KBM-7 (cell line): ENCODE data around the gene PRKCE.
A peak's percentile ranks its signal among the peaks of the same experiment; 100 is the strongest.

Experiments
- DNase-seq: peaks from one replicate; pipeline ENCODE4 v3.0.0-alpha.2; 2015
- in situ Hi-C: fragments of 300-500 bp; cut with MboI; formaldehyde crosslinking; loops from 2 replicates; pipeline ENCODE4 v1.14.3; 2020; ENCODE audit warnings: low sequenced_read_pairs, low pct_unique_long_range_greater_than_20kb, mixed read lengths

The PRKCE gene

DNA sequence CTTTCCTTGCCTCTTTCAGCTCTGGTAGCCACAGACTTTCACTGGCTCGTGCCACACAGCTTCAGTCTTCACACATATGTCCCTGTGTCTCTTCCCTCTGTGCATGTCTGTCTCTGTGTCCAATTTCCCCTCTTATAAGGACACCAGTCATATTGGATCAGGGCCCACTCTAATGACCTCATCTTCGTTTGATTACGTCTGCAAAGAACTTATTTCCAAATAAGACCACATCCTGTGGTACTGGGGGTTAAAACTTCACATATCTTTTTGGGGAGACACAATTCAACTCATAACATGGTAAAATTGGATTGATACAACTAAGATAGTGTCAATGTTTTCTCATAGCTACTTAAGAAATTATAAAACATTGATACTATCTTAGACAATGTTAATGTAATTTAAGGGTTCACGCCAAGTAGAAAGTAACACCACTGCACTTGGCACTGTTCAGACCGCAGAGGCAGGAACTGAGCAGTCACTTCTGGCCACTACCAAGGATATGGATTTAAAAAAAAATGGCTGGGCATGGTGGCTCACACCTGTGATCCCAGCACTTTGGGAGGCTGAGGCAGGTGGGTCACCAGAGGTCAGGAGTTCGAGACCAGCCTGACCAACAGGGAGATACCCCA is 526.1 kb downstream of the PRKCE start:
- in situ Hi-C loops, result no loop called here
- DNase-seq, result no peak

DNA sequence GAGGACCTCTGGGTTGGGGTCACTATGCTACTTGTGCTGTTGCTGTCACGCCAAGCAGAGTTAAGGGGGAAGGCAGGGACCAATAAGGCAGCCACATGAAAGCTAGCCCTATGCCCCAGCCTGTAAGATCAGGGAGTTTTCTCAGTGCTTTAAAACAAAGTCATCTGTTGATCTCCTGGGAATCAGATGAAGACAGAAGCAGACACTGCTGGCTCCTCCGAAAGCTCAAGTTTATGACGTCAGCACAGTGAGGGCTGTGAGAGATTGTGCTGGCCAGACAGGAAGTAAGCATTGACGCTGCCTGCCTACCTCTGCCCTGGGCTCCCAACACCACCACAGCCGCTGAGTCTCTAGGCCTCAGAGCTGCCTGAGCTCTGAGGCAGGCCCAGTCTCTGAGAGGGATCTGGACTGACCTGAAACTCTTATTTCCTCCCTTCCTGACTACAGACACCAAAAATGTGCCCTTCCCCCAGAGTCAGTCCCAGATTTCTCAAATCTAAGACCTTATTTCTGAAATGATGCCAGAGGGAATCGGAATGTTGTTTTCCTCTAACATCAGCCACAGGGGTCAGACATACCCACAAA is 527.7 kb downstream of the PRKCE start:
- in situ Hi-C loops, result no loop called here
- no peak for DNase-seq

DNA sequence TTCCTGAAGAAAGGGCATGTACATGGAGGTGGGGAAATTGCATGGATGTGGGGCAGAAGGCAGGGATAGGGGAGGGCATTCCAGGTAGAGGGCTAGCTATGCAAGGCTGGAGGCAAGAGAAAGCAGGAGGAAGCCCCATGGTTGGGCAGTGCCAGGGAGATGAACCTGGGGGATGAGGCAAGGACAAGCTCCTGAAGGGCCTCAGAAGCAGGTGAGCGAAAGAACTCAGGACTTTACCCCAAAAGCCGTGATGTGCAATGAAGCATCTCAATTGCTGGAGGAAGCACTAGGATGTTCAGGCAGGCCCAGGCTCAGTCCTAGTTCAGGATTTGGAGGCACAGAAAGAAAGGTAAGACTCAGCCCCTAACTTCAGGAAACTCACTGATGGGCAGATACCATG is 528.7 kb downstream of the PRKCE start:
- no peak for DNase-seq
- in situ Hi-C loops, result no loop called here

DNA sequence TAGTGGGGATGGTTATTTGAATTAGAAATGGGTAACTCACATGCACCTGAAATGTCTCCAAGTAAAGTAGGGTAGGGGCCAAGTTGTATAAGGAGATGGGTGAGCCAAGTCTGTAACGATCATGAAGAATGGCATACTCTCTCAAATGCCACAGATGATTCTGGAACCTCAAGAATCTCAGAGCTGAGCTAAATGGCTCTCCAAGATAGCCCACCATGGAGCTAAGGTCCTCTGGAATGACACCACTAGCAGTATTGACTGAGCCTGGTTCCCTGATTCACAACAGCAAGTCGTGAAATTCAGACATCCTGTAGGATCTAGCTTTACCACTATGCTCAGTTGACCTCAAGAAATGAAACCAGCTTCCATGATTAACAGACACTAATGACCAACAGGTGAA is 529.8 kb downstream of the PRKCE start:
- in situ Hi-C loops, result no loop called here
- no peak for DNase-seq

DNA sequence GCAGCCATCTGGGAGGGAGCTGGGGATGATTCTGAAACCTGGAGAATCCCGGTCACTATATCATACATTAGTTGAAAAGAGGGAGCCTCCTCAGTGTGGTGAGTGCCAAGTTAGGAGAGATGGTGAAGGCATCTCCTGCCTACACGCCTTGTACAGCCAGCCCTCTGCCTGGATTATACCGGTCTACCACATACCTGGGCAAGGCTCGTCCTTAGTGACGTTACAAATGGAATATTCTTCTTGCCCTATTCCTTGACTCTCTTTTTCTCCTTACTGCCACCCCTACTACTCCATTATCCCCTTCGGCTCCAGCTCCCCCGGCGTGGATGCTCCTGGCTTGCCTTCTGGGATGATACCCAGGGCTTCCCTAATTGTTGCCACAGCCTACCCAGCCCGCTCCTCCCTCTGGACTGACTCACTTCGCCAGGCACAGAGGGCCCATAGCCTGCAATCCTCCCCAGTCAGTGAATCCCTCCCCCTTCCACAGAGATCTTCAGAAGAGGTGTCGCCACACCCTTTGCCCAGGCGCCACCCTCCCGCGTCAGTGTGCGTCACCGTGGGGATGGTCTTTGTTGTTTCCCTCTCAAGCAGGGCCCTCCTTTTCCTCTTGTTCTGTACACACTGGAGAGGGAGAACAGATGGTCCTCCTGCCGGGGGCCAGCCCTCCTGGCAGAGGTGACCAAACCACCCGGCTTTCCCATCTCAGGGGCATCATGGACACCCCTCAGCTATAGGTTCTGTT is 530.5 kb downstream of the PRKCE start:
- in situ Hi-C loops, result no loop called here
- no peak for DNase-seq

DNA sequence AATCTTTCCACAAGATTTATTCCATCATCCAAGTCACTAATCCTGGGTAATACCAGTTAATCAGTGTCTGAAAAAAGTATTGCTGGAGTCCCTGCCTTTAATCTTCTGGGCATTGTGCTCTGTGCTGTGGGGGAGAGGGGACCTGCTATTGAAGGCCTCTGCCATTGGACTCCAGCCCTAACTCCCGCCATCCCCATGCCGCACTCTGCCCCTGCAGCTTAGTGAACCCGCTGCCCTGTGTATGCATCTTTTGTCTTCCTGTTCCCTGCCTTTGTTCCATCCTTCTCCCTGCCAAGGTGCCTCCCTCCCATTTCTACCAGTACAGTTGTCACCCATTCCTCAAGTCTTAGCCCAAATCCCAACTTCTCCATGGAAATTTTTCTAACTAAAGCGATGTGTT is 532.0 kb downstream of the PRKCE start:
- in situ Hi-C loops, result no loop called here
- no peak for DNase-seq

DNA sequence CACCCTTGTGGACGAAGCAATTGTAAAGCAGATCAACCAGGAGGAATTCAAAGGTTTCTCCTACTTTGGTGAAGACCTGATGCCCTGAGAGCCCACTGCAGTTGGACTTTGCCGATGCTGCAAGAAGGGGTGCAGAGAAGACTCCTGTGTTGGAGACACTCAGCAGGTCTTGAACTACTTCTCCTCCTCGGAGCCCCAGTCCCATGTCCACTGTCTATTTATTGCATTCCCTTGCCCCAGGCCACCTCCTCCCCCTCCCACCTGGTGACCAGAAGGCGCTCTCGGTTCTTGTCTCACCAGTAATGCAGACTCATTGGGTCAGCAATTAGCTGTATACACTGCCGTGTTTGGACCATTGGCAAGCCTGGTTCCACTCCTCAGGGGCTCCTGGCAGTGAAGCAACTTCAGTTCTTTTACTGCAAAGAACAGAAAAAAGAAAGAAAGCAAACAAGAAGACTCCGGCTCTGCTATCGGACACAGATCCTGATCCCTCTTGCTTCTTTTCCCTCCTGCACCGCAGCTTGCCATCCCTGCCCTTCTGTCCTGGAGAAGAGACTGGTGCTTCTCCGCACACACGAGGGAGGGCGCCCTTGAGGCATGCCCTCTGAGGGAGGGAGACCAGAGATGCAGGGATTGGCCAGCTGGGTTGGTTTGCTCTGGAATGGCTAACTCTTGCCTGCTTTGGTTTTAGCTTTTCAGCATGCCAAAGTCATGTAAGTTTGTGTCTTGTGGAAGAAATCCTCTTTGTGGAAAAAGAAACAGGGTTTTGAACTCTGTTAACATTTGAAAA is 533.5 kb downstream of the PRKCE start:
- in situ Hi-C loops, result no loop called here
- no peak for DNase-seq

DNA sequence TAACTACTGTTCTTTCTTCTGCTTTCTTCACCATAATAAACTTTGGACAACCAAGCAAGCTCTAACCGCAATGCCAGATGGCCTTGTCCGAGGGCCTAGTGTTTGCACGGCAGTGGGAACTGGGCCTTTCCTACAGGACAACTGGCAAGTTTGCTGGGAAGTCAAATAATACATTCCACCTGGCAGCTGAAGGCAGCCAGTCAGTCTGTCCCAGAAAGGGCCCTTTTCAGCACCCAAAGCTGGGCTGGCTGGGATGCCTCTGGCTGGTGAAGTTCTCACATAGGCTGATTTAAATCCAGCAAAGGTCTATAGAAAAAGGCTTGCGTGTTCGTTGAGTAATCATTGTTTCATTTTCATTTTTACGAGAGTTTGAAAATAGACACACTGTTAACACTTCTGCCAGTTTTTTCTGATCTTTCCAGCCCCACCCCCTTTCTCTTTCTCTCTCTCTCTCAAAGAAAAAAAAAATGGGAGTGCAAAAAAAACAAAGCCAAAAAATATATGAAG is 535.7 kb downstream of the PRKCE start:
- DNase-seq, result peak; percentile 63
- in situ Hi-C loops, result no loop called here

DNA sequence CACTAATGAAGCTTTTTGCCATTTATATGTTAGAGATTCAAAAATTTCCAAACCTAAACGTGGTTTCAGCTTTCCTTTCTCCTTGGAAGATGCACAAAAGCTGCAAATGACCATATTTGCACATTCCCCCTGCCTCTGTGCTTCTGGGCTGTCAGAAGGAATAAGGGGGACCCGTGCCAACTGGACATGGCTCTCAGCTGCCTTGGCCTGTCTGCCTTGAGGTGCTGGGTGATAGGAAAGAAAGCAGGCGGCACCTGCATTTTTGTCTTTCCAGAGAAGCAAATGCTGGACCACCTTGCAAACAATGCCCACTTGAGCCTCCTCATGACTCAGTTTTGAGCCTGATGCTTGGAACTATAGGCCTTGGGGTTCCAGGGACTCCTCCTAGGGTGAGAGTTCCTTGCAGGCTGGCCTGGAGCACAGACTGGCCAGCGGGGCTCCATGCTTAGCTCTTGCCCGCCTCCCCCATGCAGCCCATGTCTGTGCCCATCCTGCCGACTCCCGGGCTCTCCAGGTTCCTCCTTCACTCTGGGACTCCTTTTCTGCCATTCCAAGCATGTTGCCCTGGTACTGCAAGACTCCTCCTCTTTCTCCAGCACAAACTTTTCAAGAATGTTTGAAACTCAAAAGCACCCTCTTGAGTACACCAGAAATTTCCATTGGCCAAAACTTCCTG is 536.7 kb downstream of the PRKCE start:
- DNase-seq, result no peak
- in situ Hi-C loops, result no loop called here

DNA sequence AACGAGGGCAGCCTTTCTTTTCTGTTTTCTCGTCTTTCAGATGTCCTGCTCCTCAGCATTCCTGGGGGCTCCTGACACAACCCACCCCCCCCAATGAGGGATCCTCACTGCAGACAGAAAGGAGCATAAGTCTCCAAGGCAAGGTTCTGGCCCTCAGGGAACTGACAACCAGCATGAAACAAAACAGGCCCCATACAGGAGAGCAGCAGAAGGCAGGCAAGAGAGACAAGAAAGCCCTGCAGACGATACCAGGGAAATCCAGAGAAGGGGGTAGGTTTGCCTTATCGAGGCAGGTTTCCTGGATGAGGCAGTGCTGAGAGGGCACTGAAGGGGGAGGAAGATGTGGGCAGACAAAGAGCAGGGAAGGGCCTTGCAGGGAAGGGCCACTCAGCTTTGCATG is 541.9 kb downstream of the PRKCE start:
- in situ Hi-C loops, result no loop called here
- DNase-seq, result no peak

DNA sequence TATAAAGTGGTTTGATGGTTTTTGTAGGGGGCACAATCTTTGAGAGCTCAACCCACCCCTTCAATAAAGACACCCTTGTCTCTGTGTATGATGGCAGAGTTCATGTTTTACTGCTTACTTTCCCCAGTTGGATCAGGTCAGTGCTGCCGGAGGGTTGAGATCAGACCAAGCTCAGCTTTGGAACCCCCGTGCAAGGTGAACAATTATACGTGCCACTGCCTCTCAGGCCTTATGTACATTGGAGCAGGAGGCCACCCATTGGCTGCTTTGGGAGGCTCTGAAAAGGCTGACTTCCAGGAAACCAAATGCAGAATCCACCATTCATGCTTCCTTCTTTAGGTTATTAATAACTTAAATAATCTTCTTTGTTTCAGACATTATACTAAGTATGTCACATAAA is 542.4 kb downstream of the PRKCE start:
- no peak for DNase-seq
- in situ Hi-C loops, result no loop called here

DNA sequence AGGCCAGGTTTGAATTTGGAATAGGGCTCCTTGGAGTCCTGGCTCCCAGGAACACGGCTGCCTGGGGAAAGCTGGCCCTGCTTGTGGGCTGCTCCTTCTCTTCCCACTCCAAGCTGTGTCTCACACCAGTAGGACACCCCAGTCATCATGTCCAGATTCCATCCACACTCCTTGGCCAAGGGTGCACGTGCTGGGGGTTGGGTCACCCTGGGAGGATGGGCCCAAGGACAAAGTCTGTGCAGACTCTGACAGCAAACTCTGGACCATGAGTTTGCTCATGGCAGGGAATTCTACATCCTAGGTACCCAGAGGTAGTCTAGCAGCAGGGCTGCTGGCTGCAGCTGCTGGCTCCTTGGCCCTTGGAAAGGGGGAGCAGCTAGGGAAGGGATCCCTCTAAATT is 543.4 kb downstream of the PRKCE start:
- DNase-seq, result no peak
- in situ Hi-C loops, result no loop called here

DNA sequence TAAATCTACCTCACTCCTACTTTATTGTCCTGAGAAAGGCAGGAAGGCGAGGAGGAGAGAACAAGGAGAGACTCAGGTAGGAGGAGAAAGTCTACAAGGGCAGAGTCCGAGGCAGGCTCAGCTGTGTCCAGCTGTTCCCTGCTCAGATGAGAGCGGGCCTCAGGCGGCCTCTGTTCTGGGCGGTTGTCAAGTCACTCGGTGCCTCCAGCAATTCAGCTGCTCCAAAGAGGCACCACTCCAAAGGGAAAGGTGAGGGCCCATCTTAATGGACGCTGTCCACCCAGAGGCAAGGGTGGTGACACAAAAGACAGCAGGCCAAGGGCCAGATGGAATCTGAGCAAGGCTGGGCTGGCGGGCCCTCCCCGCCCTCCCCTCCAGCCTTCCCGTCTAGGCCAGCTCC is 544.3 kb downstream of the PRKCE start:
- no peak for DNase-seq
- in situ Hi-C loops, result no loop called here

DNA sequence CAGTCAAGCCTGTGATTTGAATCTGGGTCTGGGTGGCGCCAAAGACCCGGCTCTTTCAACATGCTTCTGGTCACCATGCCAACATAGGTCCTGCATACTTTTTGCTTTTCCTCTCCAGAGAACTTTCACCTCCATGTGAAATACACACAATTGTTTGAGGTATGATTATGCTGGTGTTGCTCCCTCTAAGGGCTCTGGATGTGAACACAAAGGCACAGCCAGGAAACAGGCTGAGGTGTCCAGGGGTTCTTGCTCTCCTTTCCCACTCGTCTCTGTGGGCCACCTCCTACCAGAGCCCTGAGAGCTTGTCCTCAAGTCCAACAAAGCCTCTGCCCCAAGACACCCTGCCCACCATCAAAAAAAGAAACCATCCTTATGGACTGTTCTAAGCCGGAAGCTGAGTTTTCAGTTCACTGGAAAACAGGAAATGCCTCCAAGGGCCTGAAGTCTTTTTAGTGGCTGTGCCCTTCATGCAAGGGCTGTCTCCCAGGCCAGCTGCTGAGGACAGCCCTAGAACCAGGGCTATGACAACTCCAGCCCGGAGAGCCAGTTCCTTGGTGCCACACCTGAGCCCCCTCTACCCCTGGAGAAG is 545.5 kb downstream of the PRKCE start:
- in situ Hi-C loops, result no loop called here
- DNase-seq, result no peak

DNA sequence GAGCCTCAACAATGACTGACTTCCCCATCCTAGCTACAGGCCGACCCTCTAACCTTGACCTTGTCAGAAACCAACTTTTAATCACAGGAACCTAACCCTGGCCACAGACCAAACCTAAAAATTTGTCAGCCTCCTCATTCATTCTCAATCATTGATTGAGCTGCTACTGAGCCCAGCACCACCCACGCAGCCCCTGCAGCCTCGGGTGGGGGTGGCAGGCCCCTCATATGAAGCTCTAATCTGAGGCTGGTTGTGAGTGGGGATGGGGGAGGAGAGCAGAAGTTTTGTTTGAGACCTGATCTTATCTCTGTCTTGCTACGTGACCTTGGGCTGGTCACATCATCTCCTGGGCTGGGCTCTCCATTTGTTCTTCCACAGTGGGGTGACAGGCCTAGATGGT is 546.2 kb downstream of the PRKCE start:
- DNase-seq, result no peak
- in situ Hi-C loops, result no loop called here

DNA sequence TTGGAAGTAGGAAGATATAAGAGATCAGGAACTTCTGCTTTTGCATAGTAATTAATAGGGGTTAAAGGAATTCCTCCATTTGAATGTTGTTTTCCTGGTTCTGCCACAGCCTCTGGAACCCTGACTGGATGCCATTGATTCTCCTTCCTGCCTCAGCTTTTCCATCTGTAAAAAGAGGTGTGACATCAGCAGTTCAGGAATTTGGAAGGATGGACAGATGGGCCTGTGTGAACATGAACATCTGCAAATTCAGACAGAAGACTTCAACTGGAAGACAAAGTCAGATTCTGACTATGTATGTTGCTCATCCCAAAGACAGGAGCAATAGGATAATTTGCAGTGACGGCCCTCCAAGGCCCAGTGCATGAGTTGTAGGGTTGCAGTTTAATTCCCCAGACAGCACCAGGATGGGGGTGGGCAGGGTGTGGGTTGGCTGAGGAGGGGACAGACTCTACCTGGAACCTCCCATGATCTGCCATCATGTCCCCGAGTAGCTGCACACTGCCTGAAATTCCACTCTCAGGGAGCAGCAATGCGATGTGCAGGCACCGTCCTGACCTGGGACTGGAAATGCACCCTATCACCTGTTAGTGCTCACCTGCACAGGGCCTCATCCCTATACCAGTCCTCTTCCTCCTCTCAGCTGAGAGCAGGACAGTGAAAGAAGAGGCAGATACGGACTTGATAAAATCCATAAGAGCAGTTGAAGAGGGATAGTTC is 546.8 kb downstream of the PRKCE start:
- in situ Hi-C loops, result no loop called here
- DNase-seq, result no peak

DNA sequence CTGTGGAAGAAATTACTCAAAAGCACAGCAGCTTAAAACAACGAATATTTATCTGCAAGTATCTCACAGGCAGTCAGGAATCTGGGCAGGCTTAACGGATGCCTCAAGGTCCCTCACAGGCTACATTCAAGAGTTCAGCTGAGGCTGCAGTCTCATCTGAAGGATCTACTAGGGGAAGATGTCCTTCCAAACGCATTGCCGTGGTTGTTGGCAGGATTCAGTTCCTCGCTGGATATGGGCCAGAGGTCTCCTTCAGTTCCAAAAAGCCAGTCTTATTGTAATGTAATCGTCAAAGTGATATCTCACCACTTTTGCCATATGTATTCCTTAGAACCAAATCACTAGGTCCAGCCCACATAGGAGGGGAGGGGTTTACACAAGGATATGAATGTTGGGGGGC is 547.5 kb downstream of the PRKCE start:
- in situ Hi-C loops, result no loop called here
- no peak for DNase-seq

DNA sequence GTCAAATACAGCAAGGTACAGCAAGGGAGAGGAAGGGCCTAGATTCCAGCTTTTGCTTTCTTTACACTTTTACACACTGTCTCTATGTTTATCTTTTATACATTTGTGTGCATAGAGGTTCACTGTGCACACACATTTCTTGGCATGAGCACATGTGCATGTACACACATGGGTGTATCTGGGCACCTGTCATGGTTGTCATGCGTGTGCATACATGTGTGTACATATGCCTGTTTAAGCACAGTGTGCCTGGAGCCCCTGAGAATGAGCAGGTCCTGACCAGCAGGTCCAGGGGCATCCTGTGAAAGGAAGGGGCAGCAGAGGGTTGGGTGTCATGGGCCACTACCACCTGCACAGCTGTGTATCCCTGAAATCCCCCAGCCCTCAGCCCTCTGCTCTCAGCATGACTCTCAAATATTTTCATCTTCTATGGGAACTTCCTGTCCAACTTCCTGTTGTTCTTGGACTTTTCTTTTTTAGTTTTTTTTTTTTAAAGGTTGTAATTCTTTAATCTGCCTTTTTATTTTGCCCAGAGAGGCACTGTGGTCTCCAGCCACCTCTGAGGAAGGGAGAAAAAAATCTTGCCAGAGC is 548.7 kb downstream of the PRKCE start:
- no peak for DNase-seq
- in situ Hi-C loops, result no loop called here
